ENCODE results near the gene SCN3B.

The SCN3B gene

DNA sequence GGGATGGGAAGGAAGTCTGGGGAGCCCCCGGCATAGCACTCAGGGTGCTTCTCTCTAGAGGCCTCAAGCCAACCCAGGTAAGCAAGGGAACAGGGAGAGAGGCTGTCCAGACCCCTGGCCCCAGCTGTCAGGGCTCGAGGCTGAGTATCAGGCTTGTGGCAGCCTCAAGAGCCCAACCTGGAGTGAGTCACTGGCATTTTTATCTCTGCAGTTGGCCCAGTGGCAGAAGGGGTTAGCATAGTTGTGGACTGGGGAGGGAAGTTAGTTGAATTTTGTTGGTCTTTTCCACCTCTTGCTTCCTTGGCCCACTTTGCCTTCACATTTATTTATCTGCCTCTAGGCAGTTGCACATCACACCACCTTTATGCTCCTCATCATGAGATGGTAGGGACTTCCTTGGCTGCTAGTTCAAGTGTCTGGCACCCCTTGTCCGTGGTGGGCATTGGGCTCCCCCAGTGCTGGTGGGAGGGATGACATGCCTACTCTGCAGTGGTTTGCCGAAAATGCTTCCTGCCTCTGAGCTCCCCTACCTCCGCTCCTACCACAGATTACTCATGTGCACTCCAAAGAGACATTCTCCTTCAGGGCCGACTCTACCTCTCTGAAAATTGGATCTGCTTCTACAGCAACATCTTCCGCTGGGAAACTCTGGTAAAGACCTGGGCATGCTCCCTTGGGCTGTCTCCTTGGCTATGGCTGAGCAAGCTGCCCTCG, 60.1 kb downstream of the SCN3B start:
- no peak for DNase-seq

DNA sequence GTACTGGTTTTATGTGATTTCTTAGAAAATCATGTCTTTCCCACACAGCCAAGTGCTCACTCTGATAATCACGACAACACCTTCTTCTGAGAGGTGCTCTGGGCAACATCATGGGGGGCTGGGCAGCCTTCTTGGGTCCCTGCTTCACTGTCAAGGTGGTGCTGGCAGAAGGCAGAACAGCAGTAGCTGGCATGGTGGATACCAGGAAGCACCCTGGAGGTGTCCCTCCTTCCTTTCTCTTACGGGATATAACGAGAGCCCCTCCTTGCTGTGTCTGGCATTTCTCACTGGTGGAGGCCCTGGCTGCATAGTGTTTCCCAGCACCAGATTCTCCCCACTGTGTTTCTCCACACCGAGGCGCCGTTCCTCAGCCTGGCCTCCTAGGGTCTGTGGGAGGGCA, 60.9 kb downstream of the SCN3B start:
- DNase-seq = no peak

DNA sequence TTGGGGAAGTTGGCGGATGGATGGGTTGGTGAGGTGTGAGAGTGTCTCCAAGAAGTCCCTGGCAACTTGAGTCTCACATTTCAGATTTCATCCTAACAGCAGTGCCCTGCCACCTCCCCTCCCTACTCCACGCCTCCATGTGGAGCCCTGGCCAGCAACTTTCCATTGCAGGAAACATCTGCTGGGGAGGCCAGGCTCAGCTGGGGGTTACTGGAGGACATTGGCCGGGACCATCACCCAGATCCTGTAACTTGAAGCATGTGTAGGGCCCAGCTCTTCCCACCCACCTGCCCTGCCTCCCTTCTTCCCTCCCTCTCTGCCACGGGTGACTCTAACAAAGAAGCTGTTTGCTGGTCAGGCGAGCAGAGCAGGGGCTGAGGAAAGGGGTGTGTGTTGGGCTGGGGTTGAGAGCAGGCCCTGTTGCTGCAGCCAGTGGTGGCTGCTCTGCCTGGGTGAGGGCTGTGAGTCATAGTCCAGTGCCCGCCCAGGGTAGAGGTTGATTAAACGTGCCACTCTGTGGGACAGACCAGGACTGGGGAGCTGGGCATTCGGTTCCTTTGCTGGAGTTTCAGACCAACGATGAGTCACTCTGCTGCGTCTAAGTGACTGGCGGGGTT, 64.0 kb downstream of the SCN3B start:
- no peak for DNase-seq

DNA sequence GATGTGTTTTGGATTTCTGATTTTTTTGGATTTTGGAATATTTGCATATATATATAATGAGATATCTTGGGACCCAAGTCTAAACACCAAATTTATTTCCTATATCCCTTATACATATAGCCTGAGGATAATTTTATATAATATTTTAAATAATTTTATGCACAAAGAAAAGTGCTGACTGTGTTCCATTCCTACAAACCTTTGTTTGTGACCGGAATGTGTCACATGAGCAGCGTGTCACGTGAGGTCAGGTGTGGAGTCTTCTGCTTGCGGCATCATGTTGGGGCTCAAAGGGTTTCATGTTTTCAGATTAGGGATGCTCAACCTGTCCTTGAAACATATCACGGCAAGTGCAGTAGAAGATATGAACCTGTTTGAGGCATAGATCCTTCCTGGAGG, 65.6 kb downstream of the SCN3B start:
- no peak for DNase-seq

DNA sequence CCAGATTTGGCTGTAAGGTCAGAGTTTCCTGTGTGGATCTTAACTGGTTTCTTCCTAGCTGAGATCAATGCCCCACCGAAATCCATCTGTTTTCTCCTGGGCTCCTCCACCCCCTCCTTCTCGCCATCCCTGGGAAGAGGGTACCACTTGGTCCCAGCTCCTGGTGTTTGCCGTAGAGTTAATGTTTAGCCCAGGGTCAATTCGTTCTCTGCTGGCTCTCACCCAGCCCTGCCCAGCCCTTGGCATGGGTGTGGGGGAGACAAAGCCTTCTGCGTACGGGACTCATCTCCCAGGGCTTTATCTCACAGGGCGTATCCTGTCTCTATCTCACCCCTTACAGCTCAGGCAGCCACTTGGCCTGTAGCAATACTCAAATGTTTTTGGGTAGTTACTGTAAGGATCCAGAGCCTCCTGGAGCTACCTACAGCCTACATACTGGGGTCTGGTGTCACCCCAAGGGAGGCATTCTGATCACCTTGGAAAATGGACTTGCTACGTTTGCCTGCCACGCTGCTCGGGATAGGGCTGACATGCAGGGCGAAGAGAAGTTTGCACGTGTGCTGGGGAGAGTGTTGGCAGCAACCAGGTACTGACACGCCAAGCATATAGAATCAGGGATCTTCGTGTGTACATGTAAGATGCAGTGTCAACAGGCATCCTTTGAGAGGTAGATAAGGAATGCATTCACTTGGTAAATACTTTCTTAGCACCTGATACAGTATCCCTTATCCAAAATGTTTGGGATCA, 66.1 kb downstream of the SCN3B start:
- no peak for DNase-seq

DNA sequence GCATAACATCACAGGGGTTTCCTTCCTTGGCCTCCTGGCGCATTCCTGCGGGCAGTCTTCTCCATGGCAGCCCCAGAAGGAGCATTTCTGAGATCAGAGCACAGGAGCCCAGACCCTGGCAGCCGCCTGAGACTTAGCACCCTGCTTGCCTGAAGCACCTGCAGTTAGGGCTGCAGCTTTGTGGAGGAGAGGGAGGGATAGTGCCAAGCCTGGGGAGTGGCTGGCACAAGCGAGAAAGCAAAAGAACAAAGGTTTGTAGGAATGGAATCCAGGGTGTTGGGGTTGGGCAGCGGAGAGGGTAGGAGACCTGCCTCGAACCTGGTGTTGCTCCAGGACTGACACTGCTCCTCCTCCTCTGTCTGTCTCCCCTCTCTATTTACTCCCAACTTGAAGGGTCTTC, 66.9 kb downstream of the SCN3B start:
- no peak for DNase-seq

DNA sequence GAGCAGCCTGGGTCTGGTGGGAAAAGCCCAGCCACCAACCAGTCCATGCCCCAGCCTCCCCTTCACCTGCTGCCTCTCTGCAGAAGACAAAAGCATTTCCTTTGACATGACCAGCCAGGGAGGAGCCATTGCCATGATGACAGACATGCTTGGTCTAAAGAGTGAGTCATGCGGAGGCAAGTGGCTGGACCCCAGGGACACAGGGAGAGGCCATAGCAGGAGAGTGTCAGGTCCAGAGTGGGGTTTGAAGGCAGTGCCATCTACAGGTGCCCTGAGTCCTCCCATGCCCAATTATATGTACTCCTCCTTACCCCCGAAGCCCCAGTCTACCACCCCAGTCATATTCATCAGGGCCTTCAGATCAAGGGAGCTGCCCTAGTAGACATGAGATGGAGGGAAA, 67.4 kb downstream of the SCN3B start:
- no peak for DNase-seq

DNA sequence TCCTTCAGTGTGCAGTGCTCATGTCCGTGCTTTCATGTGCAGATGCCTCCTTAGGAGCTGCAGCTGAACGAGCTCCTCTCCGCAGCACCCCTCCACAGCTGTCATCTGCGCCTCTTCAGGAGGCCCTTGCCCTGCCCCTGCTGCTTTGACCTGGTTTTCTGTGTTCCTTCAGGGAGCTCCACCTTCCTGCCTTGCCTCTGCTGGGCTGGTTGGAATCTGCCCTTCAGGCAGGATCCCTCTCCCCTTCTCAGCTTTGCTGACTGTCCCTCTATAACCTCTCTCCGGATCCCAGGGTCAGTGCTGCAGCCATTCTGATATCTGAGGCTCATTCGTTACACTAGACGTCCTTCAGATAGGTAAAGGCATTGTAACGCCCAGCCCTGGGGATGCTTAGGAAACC, 67.9 kb downstream of the SCN3B start:
- no peak for DNase-seq

DNA sequence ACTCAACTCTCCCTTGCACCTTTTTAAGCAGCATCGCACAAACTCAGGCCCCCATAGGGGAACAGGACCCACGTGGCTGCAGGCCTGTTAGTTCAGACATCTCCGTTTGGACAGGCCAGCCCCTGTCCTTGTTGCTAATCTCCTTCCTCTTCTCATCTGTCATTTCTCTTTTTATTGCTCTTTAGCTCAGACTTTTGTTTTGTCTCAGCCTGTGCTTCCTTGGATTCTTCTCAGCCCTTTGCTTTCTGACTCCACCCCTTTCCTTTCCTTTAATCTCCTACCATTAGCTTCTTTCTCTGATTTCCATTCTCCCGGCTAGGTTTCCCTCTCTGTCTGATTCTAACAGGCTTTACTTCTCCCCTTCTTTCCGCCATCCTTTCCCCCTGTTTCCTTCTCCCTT, 68.7 kb downstream of the SCN3B start:
- no peak for DNase-seq

DNA sequence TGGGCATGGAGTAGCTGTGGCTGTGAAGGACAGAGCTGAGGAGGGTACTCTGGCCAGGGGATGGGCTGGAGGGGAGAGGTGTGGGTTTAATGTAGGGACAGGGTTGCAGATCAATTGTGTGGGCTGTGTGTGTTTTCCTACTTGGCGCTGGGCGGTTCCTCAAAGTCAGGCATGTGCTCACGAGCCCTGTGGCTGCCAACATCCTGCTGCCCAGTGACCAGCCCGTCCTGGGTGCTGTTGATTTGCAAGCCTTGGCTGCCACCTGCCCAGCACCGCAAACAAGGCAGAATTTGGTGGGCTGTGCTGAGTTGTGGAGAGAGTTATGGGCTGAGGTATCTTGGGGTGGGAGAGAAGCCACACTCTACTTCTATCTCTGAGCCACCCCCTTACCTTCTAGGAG, 69.2 kb downstream of the SCN3B start:
- DNase-seq = no peak

DNA sequence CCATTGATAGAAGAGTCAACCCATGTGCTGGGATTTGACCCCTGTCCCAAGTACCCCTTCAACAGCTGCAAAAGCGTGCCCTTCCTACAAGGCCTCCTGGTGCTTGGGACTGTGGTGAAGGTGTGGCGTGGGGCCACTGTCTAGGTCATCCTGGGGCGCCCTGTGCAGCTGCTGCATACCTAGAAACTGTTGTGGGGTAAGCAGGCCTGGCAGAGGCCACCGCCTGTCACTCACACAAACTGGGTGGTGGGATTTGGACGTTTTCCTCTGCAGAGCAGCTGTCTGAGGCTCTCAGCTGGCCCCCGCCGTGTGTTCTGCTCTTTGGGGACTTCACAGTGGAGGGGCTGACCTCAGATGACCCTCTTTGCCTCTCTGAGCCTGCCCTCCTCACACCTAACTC, 69.7 kb downstream of the SCN3B start:
- no peak for DNase-seq

DNA sequence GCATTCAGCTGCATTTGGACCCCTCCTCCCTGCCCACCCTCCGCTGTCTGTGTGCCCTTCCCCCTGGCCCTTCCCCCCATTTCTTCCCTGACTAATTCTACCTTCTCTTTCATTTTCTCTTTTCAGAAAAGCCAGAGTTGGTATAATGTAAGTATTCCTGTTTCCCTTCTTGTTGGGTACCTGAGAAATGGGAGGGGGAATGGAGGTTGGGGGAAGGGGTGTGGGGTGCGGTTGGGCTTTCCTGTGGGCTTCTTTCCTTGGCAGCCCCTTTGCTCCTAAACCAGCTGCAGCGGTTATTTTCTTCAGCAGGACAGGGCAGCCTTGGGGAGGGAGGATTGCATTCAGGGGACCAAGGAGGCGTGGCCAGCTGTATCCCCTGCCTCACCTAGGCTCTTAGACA, 70.2 kb downstream of the SCN3B start:
- no peak for DNase-seq

DNA sequence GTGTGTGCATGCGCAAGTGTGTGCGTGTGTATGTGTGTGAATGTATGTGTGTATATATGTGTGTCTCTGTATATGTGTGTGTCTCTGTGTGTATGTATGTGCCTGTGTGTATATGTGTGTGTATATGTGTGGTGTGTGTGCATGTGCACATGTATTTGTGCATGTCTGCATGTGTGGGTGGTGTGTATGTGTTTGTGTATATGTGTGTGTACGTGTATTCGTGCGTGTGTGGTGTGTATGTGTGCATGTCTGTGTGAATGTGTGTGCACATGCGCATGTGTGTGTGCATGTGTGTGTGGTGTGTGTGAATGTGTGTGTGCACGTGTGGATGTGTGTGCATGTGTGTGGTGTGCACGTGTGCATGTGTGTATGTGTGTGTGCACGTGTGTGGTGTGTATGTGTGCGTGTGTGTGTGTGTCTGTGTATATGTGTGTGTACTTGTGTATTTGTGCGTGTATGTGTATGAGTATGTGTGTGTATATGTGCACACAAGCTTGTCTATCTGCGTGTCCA, 71.4 kb downstream of the SCN3B start:
- no peak for DNase-seq

DNA sequence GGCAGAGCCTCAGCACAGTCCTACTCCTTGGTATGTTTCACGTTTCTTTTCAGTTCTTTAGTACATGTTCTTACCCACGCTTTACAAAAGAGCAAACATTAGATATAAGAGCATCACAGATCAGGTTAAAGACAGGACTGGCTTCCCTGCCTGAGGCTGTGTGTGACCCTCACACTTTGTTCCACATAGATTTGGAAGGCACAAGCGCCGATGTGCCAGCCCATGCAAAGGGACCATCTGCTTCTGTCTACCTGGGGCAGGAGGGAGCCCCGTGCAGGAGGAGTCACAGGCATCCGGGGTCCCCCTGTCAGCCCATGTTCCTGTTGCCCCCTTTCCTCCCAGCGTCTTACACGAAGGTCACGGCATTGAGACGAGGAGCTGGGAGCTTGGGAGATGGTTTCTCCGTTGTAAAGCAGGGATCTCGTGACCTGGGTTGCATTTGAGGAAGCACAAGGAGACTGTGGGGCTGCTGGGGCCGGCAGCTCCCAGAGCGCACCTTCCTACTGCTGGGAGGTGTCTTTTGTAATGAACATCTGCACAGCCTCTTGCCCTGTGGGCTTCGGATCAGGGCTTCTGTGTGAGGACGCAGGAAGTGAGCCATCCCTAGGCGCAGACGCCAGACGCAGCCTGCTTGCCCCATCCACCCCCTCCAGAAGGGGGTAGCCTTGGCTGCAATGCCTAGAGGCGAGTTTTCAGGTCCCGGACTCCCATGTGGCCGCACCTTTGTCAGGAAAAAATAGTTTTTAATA, 72.6 kb downstream of the SCN3B start:
- no peak for DNase-seq

DNA sequence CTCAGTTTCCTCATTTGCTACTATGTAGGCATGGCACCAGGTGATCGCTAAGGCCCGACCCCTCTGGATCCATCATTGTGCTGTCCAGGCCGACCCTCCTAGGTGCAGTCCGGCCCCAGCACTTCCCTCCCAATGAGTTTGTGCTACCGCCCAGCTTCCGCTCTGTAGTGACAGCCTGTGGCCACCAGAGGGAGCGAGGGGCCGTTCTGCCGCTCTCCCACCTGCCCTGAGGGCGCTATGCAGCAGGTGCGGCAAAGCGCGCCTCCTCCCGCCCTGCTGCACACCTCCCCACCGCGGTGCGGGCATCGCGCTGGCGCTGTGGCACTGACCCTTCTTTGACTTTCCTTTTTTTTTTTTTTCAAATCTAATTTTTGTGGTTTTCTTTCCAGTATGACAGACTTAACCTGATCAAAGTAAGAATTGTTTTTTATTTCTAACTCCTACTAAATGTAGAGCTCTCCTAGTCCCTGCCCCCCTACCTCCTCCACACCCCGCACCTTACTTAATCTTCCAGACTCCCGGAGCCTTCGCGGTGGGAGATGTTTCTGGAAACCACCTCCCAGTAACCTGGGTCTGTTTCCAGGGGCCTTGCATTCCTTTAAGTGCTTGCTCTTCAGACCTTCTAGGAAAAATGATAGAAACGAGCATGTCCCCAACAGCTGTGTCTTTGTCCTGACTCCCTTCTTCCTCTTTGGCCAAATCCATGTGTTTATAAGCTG, 73.7 kb downstream of the SCN3B start:
- DNase-seq = peak; percentile 64

DNA sequence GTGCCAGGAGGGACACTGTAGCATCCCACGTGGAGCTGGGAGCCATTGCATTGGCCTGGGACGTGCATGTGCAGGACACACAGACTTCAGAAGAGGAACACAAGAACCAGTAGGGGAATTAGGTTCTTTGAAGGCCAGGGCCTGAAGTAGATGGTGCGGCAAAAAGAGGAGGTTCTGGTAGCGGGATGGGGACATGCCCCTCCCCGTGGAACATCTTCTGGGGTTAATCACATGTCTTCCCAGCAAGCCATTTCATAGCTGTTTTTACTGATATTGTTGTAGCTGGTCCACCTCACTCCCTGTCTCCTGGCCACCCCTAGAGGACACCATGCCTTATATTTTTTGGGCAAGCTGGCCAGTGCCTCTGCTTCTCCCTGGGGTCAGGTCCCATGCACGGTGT, 74.3 kb downstream of the SCN3B start:
- no peak for DNase-seq

DNA sequence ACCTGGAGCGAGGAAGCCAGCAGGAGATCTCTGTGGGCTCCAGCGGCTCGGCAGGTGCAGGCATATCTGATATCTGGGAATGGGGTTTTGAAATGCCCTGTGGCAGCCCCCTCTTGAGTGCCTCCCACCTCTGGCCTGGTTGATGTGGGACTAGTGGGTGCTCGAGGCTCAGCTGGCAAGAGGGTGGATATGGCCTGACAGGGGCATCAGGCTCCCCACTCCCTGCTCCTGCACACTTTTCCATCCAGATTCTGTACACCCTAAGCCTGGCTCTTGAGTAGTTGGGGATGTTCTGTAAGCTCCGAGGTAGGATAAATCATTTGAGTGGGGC, 75.0 kb downstream of the SCN3B start:
- no peak for DNase-seq

All from activated CD4-positive, alpha-beta T cell treated with anti-CD3 and anti-CD28 coated beads, Interleukin-2, amount 50 U/mL, for 1 hour (primary cell).